ENCODE results near the gene SLF2. TPM values are rescaled to one million over a fixed set of nuclear protein-coding genes. Genes with fewer than 3 reads are reported as not detected.

SLF2 gene
- total RNA-seq, 2 experiments from 2014 or later = 30.2 to 30.5 TPM

DNA sequence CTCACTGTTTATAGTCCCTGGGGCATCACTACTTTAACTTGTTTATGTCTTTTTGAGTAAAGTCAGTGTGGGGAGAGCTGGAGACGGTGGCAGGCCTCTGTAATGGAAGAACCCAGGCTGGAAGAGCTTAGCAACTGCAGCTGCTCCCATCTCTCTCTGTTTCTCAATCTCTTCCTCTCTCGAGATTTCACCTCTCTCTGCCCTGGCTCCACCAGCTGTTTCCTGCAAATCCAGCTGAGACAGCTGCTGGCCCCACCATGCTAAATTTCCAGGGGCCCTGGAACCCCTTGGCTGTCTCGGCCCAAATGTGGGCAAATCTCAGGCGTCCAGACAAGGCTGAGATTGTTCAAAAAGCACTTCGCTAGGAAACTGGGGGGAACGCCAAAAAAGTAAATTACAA, 25.8 kb upstream of the SLF2 start:
- no peak overlapping the region for H3K4me3 Mint-ChIP-seq
- no peaks in the 10 kb centered on the region for H3K36me3 Mint-ChIP-seq
- DNase-seq = no peak
- peaks cover 14% of the 10 kb centered on the region for H3K27me3 Mint-ChIP-seq
- no peaks in the 10 kb centered on the region for H3K9me3 Mint-ChIP-seq
- no peak overlapping the region for H3K27ac Mint-ChIP-seq
- H3K4me1 Mint-ChIP-seq = no peaks in the 10 kb centered on the region

DNA sequence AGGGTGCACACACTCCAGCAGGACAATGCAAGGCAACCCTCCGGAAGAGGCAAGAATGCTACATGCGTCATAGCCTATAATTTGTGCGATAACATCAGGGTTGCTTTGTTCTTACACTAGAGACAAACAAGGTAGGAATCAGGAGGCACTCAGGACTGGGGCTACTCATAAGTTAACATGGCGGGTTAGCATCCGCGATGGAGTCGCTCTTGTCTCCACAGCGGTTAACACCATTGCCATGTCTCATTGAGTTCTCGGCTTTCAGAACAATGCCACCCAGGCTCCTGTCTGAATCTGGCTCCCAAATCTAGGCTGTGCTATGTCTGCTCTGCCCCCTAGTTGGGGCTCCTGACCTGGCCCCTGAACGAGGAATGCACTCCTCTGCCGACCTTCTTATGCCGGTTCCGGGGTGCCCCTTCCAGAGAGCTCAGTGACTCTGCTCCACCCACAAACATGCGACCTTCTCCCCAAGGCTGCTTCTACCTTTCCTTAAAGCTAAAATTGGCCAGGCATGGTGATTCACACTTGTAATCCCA, 24.9 kb upstream of the SLF2 start:
- peaks cover 18% of the 10 kb centered on the region for H3K27me3 Mint-ChIP-seq
- no peaks in the 10 kb centered on the region for H3K4me1 Mint-ChIP-seq
- no peak overlapping the region for H3K4me3 Mint-ChIP-seq
- H3K36me3 Mint-ChIP-seq = no peaks in the 10 kb centered on the region
- no peaks in the 10 kb centered on the region for H3K9me3 Mint-ChIP-seq
- no peak overlapping the region for H3K27ac Mint-ChIP-seq
- no peak for DNase-seq

GRCh38 chr10:100888957-100889356, 23.8 kb upstream of the SLF2 start:
- H3K27me3 Mint-ChIP-seq = peaks cover 18% of the 10 kb centered on the region
- H3K4me3 Mint-ChIP-seq = no peak overlapping the region
- no peak overlapping the region for H3K27ac Mint-ChIP-seq
- DNase-seq = no peak
- H3K9me3 Mint-ChIP-seq = no peaks in the 10 kb centered on the region
- no peaks in the 10 kb centered on the region for H3K36me3 Mint-ChIP-seq
- no peaks in the 10 kb centered on the region for H3K4me1 Mint-ChIP-seq

DNA sequence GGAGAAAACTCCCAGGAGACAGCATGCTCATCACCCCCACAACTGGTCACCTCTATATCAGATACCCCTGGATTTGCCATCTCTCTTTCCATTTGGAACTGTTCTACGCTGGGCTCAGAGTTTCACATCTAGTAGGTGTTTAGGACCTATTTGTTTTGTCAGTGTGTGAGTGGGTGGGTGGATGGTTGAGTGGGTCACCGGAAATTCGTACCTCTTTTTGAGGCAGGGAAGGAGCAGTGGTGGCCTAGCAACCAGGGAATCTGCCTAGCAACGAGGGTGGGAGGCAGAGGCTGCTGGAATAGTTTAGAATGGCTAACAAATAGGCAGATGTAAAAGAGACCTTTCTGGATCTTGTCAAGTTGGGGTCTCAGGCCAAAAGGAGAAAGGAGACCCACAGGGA, 23.2 kb upstream of the SLF2 start:
- Mint-ChIP-seq H3K36me3 (no peaks in the 10 kb centered on the region), H3K27me3 (peaks cover 18% of the 10 kb centered on the region), H3K4me1 (no peaks in the 10 kb centered on the region), H3K27ac (no peak overlapping the region), H3K9me3 (no peaks in the 10 kb centered on the region), H3K4me3 (no peak overlapping the region)
- no peak for DNase-seq

GRCh38 chr10:100890141-100890672, 22.6 kb upstream of the SLF2 start:
- H3K27ac Mint-ChIP-seq = no peak overlapping the region
- peaks cover 18% of the 10 kb centered on the region for H3K27me3 Mint-ChIP-seq
- H3K9me3 Mint-ChIP-seq = no peaks in the 10 kb centered on the region
- no peak overlapping the region for H3K4me3 Mint-ChIP-seq
- no peak for DNase-seq
- H3K4me1 Mint-ChIP-seq = no peaks in the 10 kb centered on the region
- no peaks in the 10 kb centered on the region for H3K36me3 Mint-ChIP-seq

DNA sequence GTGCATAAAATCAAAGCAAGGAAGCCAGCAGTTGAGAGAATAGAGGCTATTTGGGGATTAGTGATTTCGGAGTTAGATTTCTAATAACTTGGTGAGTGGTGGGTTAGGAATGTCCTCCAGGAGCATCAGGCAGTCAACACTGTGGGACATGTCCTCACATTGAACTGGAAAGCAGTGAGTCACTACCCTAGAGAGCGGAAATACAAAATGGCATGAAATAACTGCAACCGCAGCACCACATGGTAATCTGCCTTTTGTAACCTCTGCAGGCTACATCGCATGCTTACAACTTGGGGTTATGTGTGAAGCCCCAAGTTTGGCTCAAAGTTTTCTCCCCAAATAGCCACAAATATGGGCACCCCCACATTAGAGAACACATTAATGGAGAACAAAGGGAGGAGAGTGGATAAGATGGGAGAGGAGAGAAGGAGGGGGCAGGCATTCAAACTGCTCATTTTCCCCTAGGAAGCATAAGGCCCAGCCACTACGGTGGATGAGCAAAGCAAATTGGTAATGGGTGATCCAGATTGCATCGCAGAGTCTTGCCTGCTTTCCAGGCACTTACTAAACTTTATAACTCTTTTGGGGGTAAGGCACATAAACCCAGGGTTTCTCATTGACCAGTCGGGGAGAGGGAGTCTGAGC, 22.0 kb upstream of the SLF2 start:
- Mint-ChIP-seq H3K4me3 (no peak overlapping the region), H3K36me3 (no peaks in the 10 kb centered on the region), H3K4me1 (no peaks in the 10 kb centered on the region), H3K27me3 (peaks cover 20% of the 10 kb centered on the region), H3K9me3 (no peaks in the 10 kb centered on the region), H3K27ac (no peak overlapping the region)
- DNase-seq = no peak

- H3K4me1 Mint-ChIP-seq = no peaks in the 10 kb centered on the region
- peaks cover 30% of the 10 kb centered on the region for H3K27me3 Mint-ChIP-seq
- H3K27ac Mint-ChIP-seq = no peak overlapping the region
- no peak overlapping the region for H3K4me3 Mint-ChIP-seq
- H3K9me3 Mint-ChIP-seq = no peaks in the 10 kb centered on the region
- no peaks in the 10 kb centered on the region for H3K36me3 Mint-ChIP-seq
- DNase-seq = no peak
Measured at GRCh38 chr10:100894033-100894432, 18.7 kb upstream of the SLF2 start.

DNA sequence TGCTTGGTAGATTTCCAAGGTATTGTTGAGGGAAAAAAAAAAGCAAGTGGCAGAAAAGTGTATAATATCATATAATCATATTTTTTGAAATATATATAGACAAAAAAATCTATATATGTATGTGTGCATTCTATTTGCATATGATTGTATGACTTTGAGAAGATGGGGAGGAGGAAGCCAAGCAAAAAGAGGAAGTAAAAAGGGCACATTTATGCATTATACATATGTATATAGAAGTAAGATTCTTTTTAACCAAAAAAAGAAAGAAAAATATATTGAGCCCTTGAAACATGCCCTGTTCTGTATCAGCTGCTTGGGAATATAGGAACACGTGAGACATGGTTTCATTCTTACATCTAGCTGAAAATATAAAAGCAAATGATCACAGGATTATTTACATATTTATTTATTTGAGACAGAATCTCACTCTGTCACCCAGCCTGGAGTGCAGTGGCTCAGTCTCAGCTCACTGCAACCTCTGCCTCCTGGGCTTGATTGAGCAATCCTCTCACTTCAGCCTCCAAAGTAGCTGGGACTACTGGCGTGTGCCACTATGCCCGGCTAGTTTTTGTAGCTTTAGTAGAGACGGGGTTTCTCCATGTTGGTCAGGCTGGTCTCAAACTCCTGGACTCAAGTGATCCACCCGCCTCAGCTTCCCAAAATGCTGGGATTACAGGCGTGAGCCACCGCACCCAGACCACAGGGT, 18.0 kb upstream of the SLF2 start:
- Mint-ChIP-seq H3K4me3 (no peak overlapping the region), H3K27ac (no peak overlapping the region), H3K4me1 (no peaks in the 10 kb centered on the region), H3K27me3 (peaks cover 26% of the 10 kb centered on the region), H3K36me3 (no peaks in the 10 kb centered on the region), H3K9me3 (no peaks in the 10 kb centered on the region)
- DNase-seq = no peak

DNA sequence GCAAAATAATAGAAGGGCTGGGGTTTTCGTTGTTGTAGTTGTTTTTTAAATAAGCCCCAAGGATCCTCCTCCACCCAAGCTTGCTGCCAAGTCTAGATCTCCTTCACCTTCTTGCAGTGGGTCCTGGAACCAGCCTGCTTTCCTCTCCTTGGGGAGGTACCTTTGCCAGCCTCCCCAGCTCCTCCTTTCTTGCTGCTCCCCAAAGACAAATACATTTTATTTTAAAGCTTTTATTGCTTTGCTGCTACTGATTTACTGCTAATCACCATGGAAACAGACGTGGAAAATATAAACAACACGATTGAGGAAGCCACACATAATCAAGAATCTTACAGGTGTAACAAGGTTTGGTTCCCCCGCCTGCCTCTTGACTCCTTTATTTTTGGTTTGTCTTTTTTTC, 17.4 kb upstream of the SLF2 start:
- DNase-seq = no peak
- no peaks in the 10 kb centered on the region for H3K36me3 Mint-ChIP-seq
- H3K4me3 Mint-ChIP-seq = no peak overlapping the region
- H3K9me3 Mint-ChIP-seq = no peaks in the 10 kb centered on the region
- no peak overlapping the region for H3K27ac Mint-ChIP-seq
- H3K4me1 Mint-ChIP-seq = no peaks in the 10 kb centered on the region
- H3K27me3 Mint-ChIP-seq = peaks cover 22% of the 10 kb centered on the region

DNA sequence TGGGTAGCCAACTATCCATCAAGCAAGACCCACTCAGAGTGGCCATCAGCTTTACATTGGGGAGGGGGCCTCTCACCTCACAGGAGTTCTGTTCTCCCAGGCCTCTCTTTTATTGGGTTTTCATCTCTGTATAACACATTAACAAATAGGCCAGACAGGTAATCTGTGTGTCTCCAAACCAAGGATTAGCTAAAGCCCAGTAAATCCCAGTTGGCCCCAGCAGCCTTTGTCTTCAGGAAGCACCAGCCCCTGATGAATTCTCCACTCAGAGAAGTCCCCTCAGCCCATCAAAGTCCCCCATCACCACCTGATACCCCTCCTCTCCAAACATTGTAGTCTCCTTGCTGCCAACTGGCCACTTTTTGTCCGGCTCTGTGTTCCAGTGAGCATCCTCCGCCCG, 16.9 kb upstream of the SLF2 start:
- H3K4me1 Mint-ChIP-seq = no peaks in the 10 kb centered on the region
- H3K36me3 Mint-ChIP-seq = no peaks in the 10 kb centered on the region
- H3K9me3 Mint-ChIP-seq = no peaks in the 10 kb centered on the region
- DNase-seq = no peak
- no peak overlapping the region for H3K27ac Mint-ChIP-seq
- H3K27me3 Mint-ChIP-seq = peaks cover 22% of the 10 kb centered on the region
- H3K4me3 Mint-ChIP-seq = no peak overlapping the region

- Mint-ChIP-seq H3K27me3 (peaks cover 24% of the 10 kb centered on the region), H3K27ac (no peak overlapping the region), H3K36me3 (no peaks in the 10 kb centered on the region), H3K4me3 (no peak overlapping the region), H3K9me3 (no peaks in the 10 kb centered on the region), H3K4me1 (no peaks in the 10 kb centered on the region)
- no peak for DNase-seq
Measured at GRCh38 chr10:100896876-100897461, 15.8 kb upstream of the SLF2 start.

GRCh38 chr10:100897976-100898375, 14.8 kb upstream of the SLF2 start:
- Mint-ChIP-seq H3K9me3 (no peaks in the 10 kb centered on the region), H3K4me3 (no peak overlapping the region), H3K27ac (no peak overlapping the region), H3K4me1 (no peaks in the 10 kb centered on the region), H3K36me3 (no peaks in the 10 kb centered on the region), H3K27me3 (peaks cover 20% of the 10 kb centered on the region)
- no peak for DNase-seq

DNA sequence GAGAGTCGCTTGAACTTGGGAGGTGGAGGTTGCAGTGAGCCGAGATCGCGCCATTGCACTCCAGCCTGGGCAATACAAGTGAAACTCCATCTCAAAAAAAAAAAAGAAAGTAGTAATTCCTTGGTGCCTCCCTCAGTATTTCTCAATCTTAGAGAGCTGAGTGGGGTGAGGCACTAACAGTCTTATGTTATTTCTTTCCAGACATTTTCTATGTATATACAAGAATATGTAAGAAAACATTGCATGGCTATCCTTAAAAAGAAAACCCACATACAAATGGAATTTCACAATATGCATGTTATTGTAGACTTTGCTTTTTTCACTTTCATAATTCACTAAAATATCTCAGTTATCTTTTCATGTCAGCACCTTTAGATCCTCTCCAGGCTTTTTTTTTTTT, 13.6 kb upstream of the SLF2 start:
- Mint-ChIP-seq H3K9me3 (no peaks in the 10 kb centered on the region), H3K27ac (no peak overlapping the region), H3K4me1 (no peaks in the 10 kb centered on the region), H3K36me3 (no peaks in the 10 kb centered on the region), H3K27me3 (peaks cover 20% of the 10 kb centered on the region), H3K4me3 (no peak overlapping the region)
- DNase-seq = no peak

DNA sequence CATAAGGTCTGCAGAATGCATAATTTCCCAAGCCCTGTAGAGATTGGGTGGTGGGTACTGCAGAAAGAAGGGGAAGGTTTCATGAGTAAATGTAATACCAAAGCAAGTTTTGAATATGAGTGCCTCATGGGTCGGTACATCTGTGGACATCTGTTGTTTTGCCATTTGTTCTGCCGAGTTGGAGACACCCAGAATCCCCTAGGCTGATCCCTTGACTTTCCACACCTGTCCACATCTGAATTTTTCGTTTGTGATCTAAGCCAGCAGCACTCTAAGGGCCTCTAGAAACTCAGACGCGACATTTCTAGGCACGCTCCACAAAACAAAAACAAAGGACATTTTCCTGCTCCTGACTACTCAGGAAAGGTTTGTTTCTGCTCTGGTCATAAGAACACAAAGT, 11.7 kb upstream of the SLF2 start:
- Mint-ChIP-seq H3K9me3 (no peaks in the 10 kb centered on the region), H3K27me3 (peaks cover 16% of the 10 kb centered on the region), H3K27ac (no peak overlapping the region), H3K4me1 (no peaks in the 10 kb centered on the region), H3K4me3 (no peak overlapping the region), H3K36me3 (no peaks in the 10 kb centered on the region)
- no peak for DNase-seq

DNA sequence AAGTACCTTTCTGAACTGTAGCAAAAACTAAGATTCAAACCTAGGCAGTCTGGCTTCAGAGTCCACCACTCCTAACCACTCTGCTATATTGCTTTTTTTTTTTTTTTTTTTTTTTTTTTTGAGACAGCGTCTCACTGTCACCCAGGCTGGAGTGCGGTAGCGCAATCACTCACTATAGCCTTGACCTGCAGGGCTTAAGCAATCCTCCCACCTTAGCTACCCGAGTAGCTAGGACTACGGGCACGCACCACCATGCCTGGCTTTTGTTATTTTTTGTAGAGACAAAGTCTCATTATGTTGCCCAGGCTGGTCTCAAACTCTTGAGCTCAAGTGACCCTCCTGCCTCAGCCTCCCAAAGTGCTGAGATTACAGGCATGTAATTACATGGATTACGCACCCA, 10.1 kb upstream of the SLF2 start:
- H3K9me3 Mint-ChIP-seq = no peaks in the 10 kb centered on the region

More for the DNA sequence above, 10.1 kb upstream of the SLF2 start:
- Mint-ChIP-seq H3K4me3 (no peak overlapping the region), H3K4me1 (no peaks in the 10 kb centered on the region), H3K27me3 (peaks cover 5% of the 10 kb centered on the region), H3K27ac (no peak overlapping the region), H3K36me3 (no peaks in the 10 kb centered on the region)
- DNase-seq = no peak

All from activated naive CD8-positive, alpha-beta T cell treated with anti-CD3 and anti-CD28 coated beads for 36 hours (primary cell).